ENCODE results near the gene SAT1.
A peak's percentile ranks its signal among the peaks of the same experiment; 100 is the strongest.

The SAT1 gene

GRCh38 chrX:23773601-23774175 is 9.3 kb upstream of the SAT1 start:
- DNase-seq (ENCODE audit: low read depth in 1 of 2, low spot score in 1 of 2), result peak in 1 of 2 donors; percentile 11

GRCh38 chrX:23776363-23776762 is 6.6 kb upstream of the SAT1 start:
- DNase-seq (ENCODE audit: low read depth in 1 of 2, low spot score in 1 of 2), result no peak

- DNase-seq (ENCODE audit: low read depth in 1 of 2, low spot score in 1 of 2), result no peak
Observed at GRCh38 chrX:23779025-23779424, 3.9 kb upstream of the SAT1 start.

- DNase-seq (ENCODE audit: low read depth in 1 of 2, low spot score in 1 of 2), result no peak
Observed at GRCh38 chrX:23782455-23782854, 518 bp upstream of the SAT1 start.

- DNase-seq (ENCODE audit: low read depth in 1 of 2, low spot score in 1 of 2), result no peak
Observed at GRCh38 chrX:23783589-23784469, 856 bp downstream of the SAT1 start.

GRCh38 chrX:23784470-23785331 is 1.7 kb downstream of the SAT1 start:
- no peak for DNase-seq (ENCODE audit: low read depth in 1 of 2, low spot score in 1 of 2)

GRCh38 chrX:23785580-23785979 is 2.6 kb downstream of the SAT1 start:
- no peak for DNase-seq (ENCODE audit: low read depth in 1 of 2, low spot score in 1 of 2)

GRCh38 chrX:23786268-23786815 is 3.4 kb downstream of the SAT1 start:
- DNase-seq (ENCODE audit: low read depth in 1 of 2, low spot score in 1 of 2), result no peak

- DNase-seq (ENCODE audit: low read depth in 1 of 2, low spot score in 1 of 2), result no peak
Observed at GRCh38 chrX:23787745-23788118, 4.8 kb downstream of the SAT1 start.

- no peak for DNase-seq (ENCODE audit: low read depth in 1 of 2, low spot score in 1 of 2)
Observed at GRCh38 chrX:23788521-23788920, 5.5 kb downstream of the SAT1 start.

- DNase-seq (ENCODE audit: low read depth in 1 of 2, low spot score in 1 of 2), result no peak
Observed at GRCh38 chrX:23788946-23789345, 6.0 kb downstream of the SAT1 start.

- DNase-seq (ENCODE audit: low read depth in 1 of 2, low spot score in 1 of 2), result no peak
Observed at GRCh38 chrX:23789386-23790154, 6.6 kb downstream of the SAT1 start.

- DNase-seq (ENCODE audit: low read depth in 1 of 2, low spot score in 1 of 2), result no peak
Observed at GRCh38 chrX:23790155-23790497, 7.2 kb downstream of the SAT1 start.

- no peak for DNase-seq (ENCODE audit: low read depth in 1 of 2, low spot score in 1 of 2)
Observed at GRCh38 chrX:23792861-23793553, 10.0 kb downstream of the SAT1 start.

- no peak for DNase-seq (ENCODE audit: low read depth in 1 of 2, low spot score in 1 of 2)
Observed at GRCh38 chrX:23795221-23795620, 12.2 kb downstream of the SAT1 start.

GRCh38 chrX:23797371-23798128 is 14.6 kb downstream of the SAT1 start:
- no peak for DNase-seq (ENCODE audit: low read depth in 1 of 2, low spot score in 1 of 2)

- no peak for DNase-seq (ENCODE audit: low read depth in 1 of 2, low spot score in 1 of 2)
Observed at GRCh38 chrX:23799469-23800065, 16.6 kb downstream of the SAT1 start.

GRCh38 chrX:23802431-23802830 is 19.5 kb downstream of the SAT1 start:
- no peak for DNase-seq (ENCODE audit: low read depth in 1 of 2, low spot score in 1 of 2)

- no peak for DNase-seq (ENCODE audit: low read depth in 1 of 2, low spot score in 1 of 2)
Observed at GRCh38 chrX:23803931-23804381, 21.0 kb downstream of the SAT1 start.
